Activated T-cell treated with anti-CD3 and anti-CD28 coated beads for 24 hours (primary cell): Measurements from ENCODE around the gene AFAP1.

Source experiments
- DNase-seq: peaks from one replicate; pipeline ENCODE4 v3.0.0-alpha.2; 2020; ENCODE audit warnings: low read depth

The AFAP1 gene

GRCh38 chr4:7753931-7754465 lies 185.7 kb downstream of the AFAP1 start:
- DNase-seq, result no peak

- no peak for DNase-seq
Measured at GRCh38 chr4:7753271-7753670, 186.4 kb downstream of the AFAP1 start.

GRCh38 chr4:7752649-7753048 lies 187.0 kb downstream of the AFAP1 start:
- no peak for DNase-seq

- no peak for DNase-seq
Measured at GRCh38 chr4:7750972-7751371, 188.7 kb downstream of the AFAP1 start.

GRCh38 chr4:7750523-7750922 lies 189.1 kb downstream of the AFAP1 start:
- no peak for DNase-seq

- no peak for DNase-seq
Measured at GRCh38 chr4:7747566-7747965, 192.1 kb downstream of the AFAP1 start.

GRCh38 chr4:7747062-7747385 lies 192.6 kb downstream of the AFAP1 start:
- no peak for DNase-seq

GRCh38 chr4:7746351-7747061 lies 193.2 kb downstream of the AFAP1 start:
- DNase-seq, result no peak

GRCh38 chr4:7745301-7745885 lies 194.3 kb downstream of the AFAP1 start:
- DNase-seq, result no peak

- no peak for DNase-seq
Measured at GRCh38 chr4:7744142-7744804, 195.4 kb downstream of the AFAP1 start.

GRCh38 chr4:7742807-7743280 lies 196.8 kb downstream of the AFAP1 start:
- no peak for DNase-seq

GRCh38 chr4:7741946-7742806 lies 197.5 kb downstream of the AFAP1 start:
- DNase-seq, result no peak

- no peak for DNase-seq
Measured at GRCh38 chr4:7740866-7741525, 198.7 kb downstream of the AFAP1 start.

GRCh38 chr4:7739918-7740865 lies 199.5 kb downstream of the AFAP1 start:
- no peak for DNase-seq

GRCh38 chr4:7739077-7739917 lies 200.4 kb downstream of the AFAP1 start:
- DNase-seq, result no peak

GRCh38 chr4:7738458-7739076 lies 201.1 kb downstream of the AFAP1 start:
- no peak for DNase-seq

GRCh38 chr4:7737752-7738457 lies 201.8 kb downstream of the AFAP1 start:
- no peak for DNase-seq

- DNase-seq, result no peak
Measured at GRCh38 chr4:7737268-7737645, 202.4 kb downstream of the AFAP1 start.
